ENCODE results near the gene KRTAP9-7.
"Not testable (repeated sequence)": the region's sequence is repeated elsewhere in the genome, so short reads cannot be mapped to it uniquely, and the experiment has no call there.

Gene KRTAP9-7

DNA sequence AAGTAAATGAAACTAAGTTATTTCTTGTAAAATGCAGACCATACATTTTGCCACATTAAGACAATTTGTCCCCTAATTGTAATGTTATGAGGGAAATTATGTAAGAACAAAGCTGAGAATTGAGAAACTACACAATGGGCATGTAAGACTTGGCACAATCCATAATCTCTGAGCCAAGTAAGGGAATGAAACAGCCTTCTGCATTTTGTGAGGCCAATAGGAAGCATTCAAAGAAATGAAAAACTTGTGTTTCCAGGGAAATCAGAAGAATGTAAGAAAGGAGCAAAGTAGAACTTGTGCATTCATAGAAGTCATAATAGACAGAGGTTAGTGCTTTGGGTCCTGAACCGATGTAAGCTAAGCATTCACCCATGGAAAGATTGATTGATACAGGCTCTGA lies 24.2 kb upstream of the KRTAP9-7 start:
- Mint-ChIP-seq H3K27ac (no peak overlapping the region), H3K36me3 (ENCODE audit: low read depth) (no peaks in the 10 kb centered on the region), H3K9me3 (no peaks in the 10 kb centered on the region), H3K27me3 (ENCODE audit: low read depth) (peaks cover 65% of the 10 kb centered on the region), H3K4me3 (no peak overlapping the region), H3K4me1 (no peaks in the 10 kb centered on the region)
- TF ChIP-seq, protein P1, sequence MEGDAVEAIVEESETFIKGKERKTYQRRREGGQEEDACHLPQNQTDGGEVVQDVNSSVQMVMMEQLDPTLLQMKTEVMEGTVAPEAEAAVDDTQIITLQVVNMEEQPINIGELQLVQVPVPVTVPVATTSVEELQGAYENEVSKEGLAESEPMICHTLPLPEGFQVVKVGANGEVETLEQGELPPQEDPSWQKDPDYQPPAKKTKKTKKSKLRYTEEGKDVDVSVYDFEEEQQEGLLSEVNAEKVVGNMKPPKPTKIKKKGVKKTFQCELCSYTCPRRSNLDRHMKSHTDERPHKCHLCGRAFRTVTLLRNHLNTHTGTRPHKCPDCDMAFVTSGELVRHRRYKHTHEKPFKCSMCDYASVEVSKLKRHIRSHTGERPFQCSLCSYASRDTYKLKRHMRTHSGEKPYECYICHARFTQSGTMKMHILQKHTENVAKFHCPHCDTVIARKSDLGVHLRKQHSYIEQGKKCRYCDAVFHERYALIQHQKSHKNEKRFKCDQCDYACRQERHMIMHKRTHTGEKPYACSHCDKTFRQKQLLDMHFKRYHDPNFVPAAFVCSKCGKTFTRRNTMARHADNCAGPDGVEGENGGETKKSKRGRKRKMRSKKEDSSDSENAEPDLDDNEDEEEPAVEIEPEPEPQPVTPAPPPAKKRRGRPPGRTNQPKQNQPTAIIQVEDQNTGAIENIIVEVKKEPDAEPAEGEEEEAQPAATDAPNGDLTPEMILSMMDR (IDR thresholded peaks at IDR 0.05; ENCODE audit: unreplicated experiment in 3 of 3), result no peak

DNA sequence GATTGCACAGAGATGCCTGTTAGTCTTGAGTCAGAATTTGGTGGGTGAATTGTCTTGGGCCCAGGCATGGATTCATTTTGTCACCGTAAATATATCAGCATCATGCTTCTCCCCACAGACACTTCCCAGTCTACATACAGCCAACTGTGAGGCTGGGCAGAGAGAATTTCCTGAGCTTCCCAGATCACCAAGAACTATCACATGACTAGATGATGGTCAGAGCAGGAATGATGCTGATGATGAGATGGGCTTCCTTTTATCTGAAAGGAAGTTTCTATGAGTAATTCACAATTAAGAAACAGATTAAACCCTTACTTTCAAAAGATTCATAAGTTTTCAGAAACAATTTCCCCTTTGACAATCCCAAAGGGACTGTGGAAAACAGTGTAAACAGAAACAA lies 20.6 kb upstream of the KRTAP9-7 start:
- Mint-ChIP-seq H3K4me3 (no peak overlapping the region), H3K27me3 (ENCODE audit: low read depth) (peaks cover 75% of the 10 kb centered on the region), H3K27ac (no peak overlapping the region), H3K4me1 (no peaks in the 10 kb centered on the region), H3K36me3 (ENCODE audit: low read depth) (no peaks in the 10 kb centered on the region), H3K9me3 (no peaks in the 10 kb centered on the region)
- TF ChIP-seq, protein P1 (IDR thresholded peaks at IDR 0.05; ENCODE audit: unreplicated experiment in 3 of 3), result no peak

DNA sequence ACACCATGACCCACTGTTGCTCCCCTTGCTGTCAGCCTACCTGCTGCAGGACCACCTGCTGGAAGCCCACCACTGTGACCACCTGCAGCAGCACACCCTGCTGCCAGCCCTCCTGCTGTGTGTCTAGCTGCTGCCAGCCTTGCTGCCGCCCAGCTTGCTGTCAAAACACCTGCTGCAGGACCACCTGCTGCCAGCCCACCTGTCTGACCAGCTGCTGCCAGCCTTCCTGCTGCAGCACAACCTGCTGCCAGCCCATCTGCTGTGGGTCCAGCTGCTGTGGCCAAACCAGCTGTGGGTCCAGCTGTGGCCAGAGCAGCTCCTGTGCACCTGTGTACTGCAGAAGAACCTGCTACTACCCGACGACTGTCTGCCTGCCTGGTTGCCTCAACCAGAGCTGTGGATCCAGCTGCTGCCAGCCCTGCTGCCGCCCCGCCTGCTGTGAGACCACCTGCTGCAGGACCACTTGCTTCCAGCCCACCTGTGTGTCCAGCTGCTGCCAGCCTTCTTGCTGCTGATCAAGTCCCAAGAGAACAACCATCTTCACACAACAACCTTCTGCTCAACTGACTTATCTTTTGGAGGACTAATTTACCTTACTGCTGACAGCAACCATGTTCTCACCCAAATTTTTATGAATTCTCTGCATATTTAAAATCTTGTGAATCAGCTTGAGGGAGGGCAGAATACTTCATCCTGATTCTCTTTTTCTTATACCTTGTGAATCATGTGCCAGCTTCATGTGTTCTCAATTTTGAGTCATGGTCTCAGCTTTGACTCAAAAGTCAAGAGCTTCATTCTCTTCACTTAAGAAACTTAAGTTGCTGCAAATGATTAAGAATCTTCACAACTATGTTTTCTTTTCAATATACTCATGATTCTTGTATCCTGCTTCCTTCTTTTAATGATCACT lies 19.9 kb upstream of the KRTAP9-7 start, which contains the start of gene KRTAP9-9:
KRTAP9-9 (plus strand) TSS at position 4 of the 910 bp plus-strand sequence.
- H3K4me1 Mint-ChIP-seq; H3K9me3 Mint-ChIP-seq; H3K4me3 Mint-ChIP-seq; H3K27ac Mint-ChIP-seq; H3K36me3 Mint-ChIP-seq (ENCODE audit: low read depth): not testable (repeated sequence)
- peaks cover 72% of the 10 kb centered on the region for H3K27me3 Mint-ChIP-seq (ENCODE audit: low read depth)

DNA sequence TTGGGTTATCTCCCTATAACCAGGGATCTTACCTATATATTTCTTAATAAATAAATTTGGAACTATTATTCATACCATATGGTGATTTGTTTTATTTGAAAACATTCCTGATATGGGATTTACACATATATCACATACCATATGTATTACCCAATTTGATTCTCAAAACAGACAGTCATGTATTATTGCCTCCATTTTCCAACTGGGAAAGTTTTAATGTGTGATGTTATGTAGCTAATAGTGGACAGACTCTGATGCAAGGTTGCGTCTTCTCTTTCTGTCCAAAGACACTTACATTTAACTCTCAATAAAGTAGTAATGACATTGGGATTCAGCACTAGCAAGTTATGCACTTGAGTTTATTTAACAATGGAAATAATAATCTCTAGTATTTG lies 19.2 kb upstream of the KRTAP9-7 start:
- Mint-ChIP-seq H3K4me3 (no peak overlapping the region), H3K27ac (no peak overlapping the region), H3K27me3 (ENCODE audit: low read depth) (peaks cover 74% of the 10 kb centered on the region), H3K4me1 (no peaks in the 10 kb centered on the region), H3K36me3 (ENCODE audit: low read depth) (no peaks in the 10 kb centered on the region), H3K9me3 (peaks cover 3% of the 10 kb centered on the region)
- TF ChIP-seq, protein P1 (IDR thresholded peaks at IDR 0.05; ENCODE audit: unreplicated experiment in 3 of 3), result no peak

DNA sequence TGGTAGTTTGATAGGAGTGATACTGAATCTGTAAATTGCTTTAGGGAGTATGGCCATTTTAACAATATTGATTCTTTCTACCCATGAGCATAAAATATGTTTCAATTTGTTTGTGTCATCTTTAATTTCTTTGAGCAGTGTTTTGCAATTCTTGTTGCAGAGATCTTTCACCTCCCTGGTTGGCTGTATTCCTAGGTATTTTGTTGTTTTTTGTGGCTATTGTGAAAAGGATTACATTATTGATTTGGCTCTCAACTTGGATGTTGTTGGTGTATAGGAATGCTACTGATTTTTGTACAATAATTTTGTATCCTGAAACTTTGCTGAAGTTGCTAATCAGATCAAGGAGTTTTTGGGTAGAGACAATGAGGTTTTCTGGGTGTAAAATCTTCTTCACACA lies 17.1 kb upstream of the KRTAP9-7 start:
- no peaks in the 10 kb centered on the region for H3K36me3 Mint-ChIP-seq (ENCODE audit: low read depth)
- TF ChIP-seq, protein P1 (IDR thresholded peaks at IDR 0.05; ENCODE audit: unreplicated experiment in 3 of 3), result no peak
- no peaks in the 10 kb centered on the region for H3K4me1 Mint-ChIP-seq

DNA sequence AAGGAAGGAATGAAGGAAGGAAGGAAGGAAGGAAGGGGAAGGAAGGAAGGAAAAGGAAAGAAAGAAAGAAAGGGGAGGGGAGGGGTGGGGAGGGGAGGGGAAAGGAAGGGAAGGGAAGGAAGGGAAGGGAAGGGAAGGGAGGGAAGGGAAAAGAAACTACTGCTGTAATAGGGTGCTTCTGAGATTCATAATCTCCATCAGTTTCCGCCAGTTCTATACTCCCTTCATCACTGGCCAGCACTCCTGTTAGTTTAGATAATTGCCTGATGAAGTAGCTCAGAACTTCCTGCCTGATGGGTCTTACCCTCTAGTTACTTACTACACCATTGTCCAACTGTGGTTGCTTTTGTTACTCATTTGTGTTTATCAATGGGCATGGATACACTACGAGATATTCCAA lies 12.3 kb upstream of the KRTAP9-7 start:
- Mint-ChIP-seq H3K36me3 (ENCODE audit: low read depth) (no peaks in the 10 kb centered on the region), H3K4me1 (no peaks in the 10 kb centered on the region), H3K27ac (no peak overlapping the region), H3K27me3 (ENCODE audit: low read depth) (peaks cover 50% of the 10 kb centered on the region), H3K4me3 (no peak overlapping the region), H3K9me3 (peaks cover 3% of the 10 kb centered on the region)
- TF ChIP-seq, protein P1 (IDR thresholded peaks at IDR 0.05; ENCODE audit: unreplicated experiment in 3 of 3), result no peak

More for the DNA sequence above, 17.1 kb upstream of the KRTAP9-7 start:
- H3K27ac Mint-ChIP-seq, result no peak overlapping the region
- peaks cover 70% of the 10 kb centered on the region for H3K27me3 Mint-ChIP-seq (ENCODE audit: low read depth)
- H3K9me3 Mint-ChIP-seq, result peaks cover 3% of the 10 kb centered on the region
- H3K4me3 Mint-ChIP-seq, result no peak overlapping the region

Data from nephron (organoid).